Osteoblast (primary cell): Measurements from ENCODE around the gene APCDD1. TPM values are rescaled to one million over a fixed set of nuclear protein-coding genes. Genes with fewer than 3 reads are reported as not detected.

Source experiments
- DNase-seq: peaks from one replicate; pipeline ENCODE4 v3.0.0; 2011; ENCODE audit warnings: low spot score, mixed read lengths; ENCODE audit not compliant: insufficient read length; ENCODE audit errors: missing footprints
- H2AFZ ChIP-seq: 2 replicates; pipeline ENCODE4 v1.6.0; 2011; ENCODE audit warnings: mild to moderate bottlenecking, low read length
- H3K27ac ChIP-seq: 2 replicates; pipeline ENCODE4 v1.5.1; 2011; ENCODE audit warnings: mild to moderate bottlenecking, low read depth, low read length, moderate library complexity
- H3K27me3 ChIP-seq: 2 replicates; pipeline ENCODE4 v1.6.0; 2012; ENCODE audit warnings: mild to moderate bottlenecking, control low read depth, inconsistent platforms, low read length, moderate library complexity; ENCODE audit not compliant: insufficient read depth
- H3K36me3 ChIP-seq: 2 replicates; pipeline ENCODE4 v1.5.1; 2011; ENCODE audit warnings: mild to moderate bottlenecking, low read length, control low read depth, moderate library complexity; ENCODE audit not compliant: insufficient read depth
- H3K4me1 ChIP-seq: 2 replicates; pipeline ENCODE4 v1.5.1; 2011; ENCODE audit warnings: mild to moderate bottlenecking, low read length, control low read depth, moderate library complexity; ENCODE audit not compliant: insufficient read depth
- H3K4me2 ChIP-seq: 2 replicates; pipeline ENCODE4 v1.6.0; 2011; ENCODE audit warnings: mild to moderate bottlenecking, low read length; ENCODE audit not compliant: insufficient read depth
- H3K4me3 ChIP-seq: fragments of 200-600 bp; sonication (generic); 3 replicates; pipeline ENCODE4 v1.5.1; 2012; ENCODE audit warnings: mild to moderate bottlenecking, low read length, inconsistent platforms; ENCODE audit not compliant: insufficient read depth
- H3K79me2 ChIP-seq: 2 replicates; pipeline ENCODE4 v1.6.0; 2012; ENCODE audit warnings: mild to moderate bottlenecking, low read length, control low read depth, inconsistent platforms; ENCODE audit not compliant: insufficient read depth
- H3K9me3 ChIP-seq: 2 replicates; pipeline ENCODE4 v1.5.1; 2011; ENCODE audit warnings: low read depth, low read length, control low read depth
- H4K20me1 ChIP-seq: 2 replicates; pipeline ENCODE4 v1.6.0; 2012; ENCODE audit warnings: mild to moderate bottlenecking, low read length, control low read depth; ENCODE audit not compliant: insufficient read depth
- total RNA-seq: library from RNA; depleted of rRNA; stranded (reverse); fragments of >200 nt; gene quantifications from 2 replicates; pipeline ENCODE4 v1.2.3, GENCODE V29; 2012
- TF ChIP-seq, protein P1 (sequence below): IDR thresholded peaks from 2 replicates; pipeline ENCODE4 v1.5.1; 2011; ENCODE audit warnings: mild to moderate bottlenecking, low read depth, low read length, moderate library complexity; ENCODE audit errors: extremely low read depth

Gene APCDD1
- total RNA-seq, 1 donor, result 3.3 TPM

DNA sequence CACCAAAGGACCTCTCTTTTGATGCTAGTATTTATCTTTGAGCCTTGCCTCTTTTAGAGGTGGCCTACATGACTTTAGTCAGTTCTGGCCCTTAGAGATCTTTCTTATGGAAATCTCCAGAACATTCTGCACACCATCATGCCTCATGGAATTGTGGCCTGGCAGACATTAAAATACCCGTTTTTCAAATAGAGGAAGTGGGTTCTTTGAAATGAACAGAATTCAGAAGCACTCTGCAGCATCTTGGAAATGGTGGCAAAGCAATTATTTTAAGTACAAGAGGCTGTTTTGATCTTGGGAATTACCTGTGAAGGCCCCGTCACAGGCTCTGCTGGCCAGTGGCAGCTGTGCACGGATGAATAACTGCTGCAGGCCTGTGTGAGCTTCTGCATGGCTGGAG, 40.7 kb upstream of the APCDD1 start:
- H3K27me3 ChIP-seq, result no peaks in the 10 kb centered on the region
- no peaks in the 10 kb centered on the region for H3K79me2 ChIP-seq
- no peaks in the 10 kb centered on the region for H3K9me3 ChIP-seq
- H4K20me1 ChIP-seq, result no peaks in the 10 kb centered on the region
- H3K36me3 ChIP-seq, result no peaks in the 10 kb centered on the region
- no peak for DNase-seq
- no peaks in the 10 kb centered on the region for H3K4me1 ChIP-seq
- H2AFZ ChIP-seq, result no peak overlapping the region
- TF ChIP-seq, protein P1, sequence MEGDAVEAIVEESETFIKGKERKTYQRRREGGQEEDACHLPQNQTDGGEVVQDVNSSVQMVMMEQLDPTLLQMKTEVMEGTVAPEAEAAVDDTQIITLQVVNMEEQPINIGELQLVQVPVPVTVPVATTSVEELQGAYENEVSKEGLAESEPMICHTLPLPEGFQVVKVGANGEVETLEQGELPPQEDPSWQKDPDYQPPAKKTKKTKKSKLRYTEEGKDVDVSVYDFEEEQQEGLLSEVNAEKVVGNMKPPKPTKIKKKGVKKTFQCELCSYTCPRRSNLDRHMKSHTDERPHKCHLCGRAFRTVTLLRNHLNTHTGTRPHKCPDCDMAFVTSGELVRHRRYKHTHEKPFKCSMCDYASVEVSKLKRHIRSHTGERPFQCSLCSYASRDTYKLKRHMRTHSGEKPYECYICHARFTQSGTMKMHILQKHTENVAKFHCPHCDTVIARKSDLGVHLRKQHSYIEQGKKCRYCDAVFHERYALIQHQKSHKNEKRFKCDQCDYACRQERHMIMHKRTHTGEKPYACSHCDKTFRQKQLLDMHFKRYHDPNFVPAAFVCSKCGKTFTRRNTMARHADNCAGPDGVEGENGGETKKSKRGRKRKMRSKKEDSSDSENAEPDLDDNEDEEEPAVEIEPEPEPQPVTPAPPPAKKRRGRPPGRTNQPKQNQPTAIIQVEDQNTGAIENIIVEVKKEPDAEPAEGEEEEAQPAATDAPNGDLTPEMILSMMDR, result no peak
- H3K27ac ChIP-seq, result no peak overlapping the region
- H3K4me3 ChIP-seq, result no peak overlapping the region
- H3K4me2 ChIP-seq, result no peak overlapping the region

- no peak for DNase-seq
- TF ChIP-seq, protein P1, result no peak
- H3K27ac ChIP-seq, result no peak overlapping the region
- no peak overlapping the region for H3K4me3 ChIP-seq
- H3K4me1 ChIP-seq, result no peaks in the 10 kb centered on the region
- no peaks in the 10 kb centered on the region for H4K20me1 ChIP-seq
- no peaks in the 10 kb centered on the region for H3K9me3 ChIP-seq
- H3K36me3 ChIP-seq, result no peaks in the 10 kb centered on the region
- no peaks in the 10 kb centered on the region for H3K27me3 ChIP-seq
- H3K79me2 ChIP-seq, result no peaks in the 10 kb centered on the region
- no peak overlapping the region for H3K4me2 ChIP-seq
- no peak overlapping the region for H2AFZ ChIP-seq
Measured at GRCh38 chr18:10414293-10414842, 40.1 kb upstream of the APCDD1 start.

DNA sequence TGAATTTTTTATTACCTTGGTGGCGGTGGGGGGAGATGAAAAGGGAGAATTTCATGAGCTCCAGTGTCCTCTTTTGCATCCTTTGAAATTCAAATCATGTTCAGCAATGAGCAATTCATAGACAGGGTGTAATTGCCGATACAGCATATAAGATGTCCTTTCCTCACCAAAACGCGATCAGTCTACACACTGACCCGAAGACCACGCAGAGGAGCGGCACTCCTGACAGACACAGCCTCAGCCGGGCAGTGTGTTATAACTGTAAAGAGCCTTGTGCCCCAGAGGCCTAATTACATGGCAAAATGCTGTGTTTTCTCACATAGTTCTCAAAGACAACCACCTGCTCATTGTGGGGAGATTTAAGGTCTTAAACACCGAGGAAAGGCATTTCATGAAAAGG, 38.4 kb upstream of the APCDD1 start:
- Histone ChIP-seq H3K4me1 (peaks cover 5% of the 10 kb centered on the region), H3K27me3 (no peaks in the 10 kb centered on the region), H2AFZ (no peak overlapping the region), H3K79me2 (no peaks in the 10 kb centered on the region), H3K27ac (no peak overlapping the region), H3K4me2 (no peak overlapping the region), H4K20me1 (no peaks in the 10 kb centered on the region), H3K36me3 (no peaks in the 10 kb centered on the region), H3K9me3 (no peaks in the 10 kb centered on the region), H3K4me3 (no peak overlapping the region)
- no peak for DNase-seq
- TF ChIP-seq, protein P1, result no peak

- no peaks in the 10 kb centered on the region for H4K20me1 ChIP-seq
- H2AFZ ChIP-seq, result no peak overlapping the region
- peaks cover 10% of the 10 kb centered on the region for H3K4me1 ChIP-seq
- no peaks in the 10 kb centered on the region for H3K27me3 ChIP-seq
- DNase-seq, result no peak
- no peaks in the 10 kb centered on the region for H3K36me3 ChIP-seq
- no peak overlapping the region for H3K27ac ChIP-seq
- no peak overlapping the region for H3K4me2 ChIP-seq
- TF ChIP-seq, protein P1, result no peak
- H3K4me3 ChIP-seq, result no peak overlapping the region
- H3K9me3 ChIP-seq, result no peaks in the 10 kb centered on the region
- H3K79me2 ChIP-seq, result no peaks in the 10 kb centered on the region
Measured at GRCh38 chr18:10417191-10417590, 37.2 kb upstream of the APCDD1 start.
